ENCODE data around the gene MKNK1.
"Not testable (repeated sequence)": the region's sequence is repeated elsewhere in the genome, so short reads cannot be mapped to it uniquely, and the experiment has no call there.

MKNK1 gene

DNA sequence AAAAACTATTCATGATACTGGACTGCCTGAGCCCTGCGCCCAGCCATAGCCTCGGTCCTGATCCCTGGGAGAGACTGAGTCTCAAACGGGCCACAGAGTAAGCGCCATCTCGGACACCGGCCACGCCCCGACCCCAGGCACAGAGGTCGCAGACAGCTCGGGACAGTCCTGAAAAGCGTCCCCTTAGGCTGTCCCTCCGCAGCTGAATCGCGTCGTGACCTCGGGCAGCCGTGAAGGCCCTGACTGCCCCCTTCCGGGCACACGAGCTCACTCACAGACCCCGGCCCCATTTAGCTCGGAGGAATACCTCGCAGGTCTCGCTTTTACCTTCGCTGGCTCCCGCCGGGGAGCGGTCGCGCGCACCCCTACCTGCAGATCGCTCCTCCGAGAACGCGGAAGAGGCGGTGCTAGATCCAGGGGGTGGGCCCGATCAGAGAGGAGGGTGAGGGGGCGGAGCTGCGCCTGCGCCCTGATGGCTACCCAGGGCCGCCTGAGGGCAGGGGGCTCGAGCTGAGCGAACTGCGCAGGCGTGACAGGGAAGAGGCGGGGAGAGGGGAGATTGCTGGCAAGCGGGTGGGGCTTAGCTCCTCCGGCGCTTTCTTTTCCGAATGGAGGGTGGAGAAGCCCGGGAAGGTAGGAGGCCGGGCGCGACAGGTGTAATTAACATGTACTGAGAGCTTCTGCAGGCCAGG, at the start of gene MKNK1:
Gene MKNK1, minus strand, starts transcription at position 411 of the 692 bp plus-strand sequence. CDS start 20,941 bp downstream, outside the sequence.
- Histone ChIP-seq H3K36me3 (ENCODE audit: control insufficient read depth in 1 of 2, insufficient read depth in 2 of 2, low read length in 2 of 2) (peaks cover 4 to 10% of the 10 kb centered on the region in 2 donors), H3K4me3 (ENCODE audit: low read depth in 1 of 2, low read length in 2 of 2) (peak within 1 kb of the TSS; percentile 98), H3K27ac (ENCODE audit: low read depth, low read length) (peak within 1 kb of the TSS; percentile 55), H3K4me1 (ENCODE audit: control insufficient read depth in 1 of 2, insufficient read depth in 2 of 2, low read length in 2 of 2) (peaks cover 27% of the 10 kb centered on the region in 2 donors), H3K9me3 (ENCODE audit: control insufficient read depth in 1 of 2, low read length in 2 of 2) (no peaks in the 10 kb centered on the region), H3K27me3 (ENCODE audit: control insufficient read depth in 1 of 2, insufficient read depth in 2 of 2, low read length in 2 of 2) (no peaks in the 10 kb centered on the region), H3K9ac (ENCODE audit: low read depth in 1 of 2, low read length in 2 of 2) (peak within 1 kb of the TSS; percentile 88 to 98)

- no peak overlapping the region for H3K9ac ChIP-seq (ENCODE audit: low read depth in 1 of 2, low read length in 2 of 2)
- H3K9me3 ChIP-seq (ENCODE audit: control insufficient read depth in 1 of 2, low read length in 2 of 2), result peaks cover 4 to 5% of the 10 kb centered on the region in 2 donors
- H3K4me1 ChIP-seq (ENCODE audit: control insufficient read depth in 1 of 2, insufficient read depth in 2 of 2, low read length in 2 of 2), result peaks cover 8 to 9% of the 10 kb centered on the region in 2 donors
- H3K36me3 ChIP-seq (ENCODE audit: control insufficient read depth in 1 of 2, insufficient read depth in 2 of 2, low read length in 2 of 2), result peaks cover 17 to 55% of the 10 kb centered on the region in 2 donors
- no peaks in the 10 kb centered on the region for H3K27me3 ChIP-seq (ENCODE audit: control insufficient read depth in 1 of 2, insufficient read depth in 2 of 2, low read length in 2 of 2)
- H3K27ac ChIP-seq (ENCODE audit: low read depth, low read length), result no peak overlapping the region
- peak overlapping the region in 1 of 2 donors; percentile 13 for H3K4me3 ChIP-seq (ENCODE audit: low read depth in 1 of 2, low read length in 2 of 2)
Observed at GRCh38 chr1:46653405-46653958, 49.4 kb upstream of the MKNK1 start.

GRCh38 chr1:46652321-46653100, 48.4 kb upstream of the MKNK1 start:
- no peak overlapping the region for H3K9ac ChIP-seq (ENCODE audit: low read depth in 1 of 2, low read length in 2 of 2)

GRCh38 chr1:46651152-46651551, 47.1 kb upstream of the MKNK1 start:
- H3K4me3 ChIP-seq (ENCODE audit: low read depth in 1 of 2, low read length in 2 of 2); H3K9ac ChIP-seq (ENCODE audit: low read depth in 1 of 2, low read length in 2 of 2); H3K9me3 ChIP-seq (ENCODE audit: control insufficient read depth in 1 of 2, low read length in 2 of 2); H3K27me3 ChIP-seq (ENCODE audit: control insufficient read depth in 1 of 2, insufficient read depth in 2 of 2, low read length in 2 of 2); H3K4me1 ChIP-seq (ENCODE audit: control insufficient read depth in 1 of 2, insufficient read depth in 2 of 2, low read length in 2 of 2); H3K27ac ChIP-seq (ENCODE audit: low read depth, low read length): not testable (repeated sequence)
- peaks cover 20 to 47% of the 10 kb centered on the region in 2 donors for H3K36me3 ChIP-seq (ENCODE audit: control insufficient read depth in 1 of 2, insufficient read depth in 2 of 2, low read length in 2 of 2)

More at GRCh38 chr1:46652321-46653100, 48.4 kb upstream of the MKNK1 start:
- peaks cover 18 to 46% of the 10 kb centered on the region in 2 donors for H3K36me3 ChIP-seq (ENCODE audit: control insufficient read depth in 1 of 2, insufficient read depth in 2 of 2, low read length in 2 of 2)
- H3K4me1 ChIP-seq (ENCODE audit: control insufficient read depth in 1 of 2, insufficient read depth in 2 of 2, low read length in 2 of 2), result peaks cover 8 to 9% of the 10 kb centered on the region in 2 donors
- no peaks in the 10 kb centered on the region for H3K27me3 ChIP-seq (ENCODE audit: control insufficient read depth in 1 of 2, insufficient read depth in 2 of 2, low read length in 2 of 2)
- peaks cover 4 to 5% of the 10 kb centered on the region in 2 donors for H3K9me3 ChIP-seq (ENCODE audit: control insufficient read depth in 1 of 2, low read length in 2 of 2)
- H3K27ac ChIP-seq (ENCODE audit: low read depth, low read length), result no peak overlapping the region
- no peak overlapping the region for H3K4me3 ChIP-seq (ENCODE audit: low read depth in 1 of 2, low read length in 2 of 2)

DNA sequence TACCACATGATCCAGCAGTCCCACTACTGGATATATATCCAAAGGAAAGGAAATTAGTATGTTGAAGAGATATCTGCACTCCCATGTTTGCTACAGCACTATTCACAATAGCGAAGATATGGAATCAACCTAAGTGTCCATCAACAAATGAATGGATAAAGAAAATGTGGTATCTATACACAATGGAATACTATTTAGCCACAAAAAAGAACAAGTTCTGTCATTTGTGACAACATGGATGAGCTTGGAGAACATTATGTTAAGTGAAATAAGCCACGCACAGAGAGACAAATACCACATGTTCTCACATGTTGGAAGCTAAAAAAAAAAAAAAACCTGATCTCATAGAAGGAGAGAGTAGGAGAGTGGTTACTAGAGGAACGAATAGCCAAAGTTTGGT, 46.4 kb upstream of the MKNK1 start:
- Histone ChIP-seq H3K9ac (ENCODE audit: low read depth in 1 of 2, low read length in 2 of 2) (no peak overlapping the region), H3K36me3 (ENCODE audit: control insufficient read depth in 1 of 2, insufficient read depth in 2 of 2, low read length in 2 of 2) (peaks cover 16 to 42% of the 10 kb centered on the region in 2 donors), H3K9me3 (ENCODE audit: control insufficient read depth in 1 of 2, low read length in 2 of 2) (peaks cover 4 to 5% of the 10 kb centered on the region in 2 donors), H3K27ac (ENCODE audit: low read depth, low read length) (no peak overlapping the region), H3K4me1 (ENCODE audit: control insufficient read depth in 1 of 2, insufficient read depth in 2 of 2, low read length in 2 of 2) (peaks cover 8 to 9% of the 10 kb centered on the region in 2 donors), H3K27me3 (ENCODE audit: control insufficient read depth in 1 of 2, insufficient read depth in 2 of 2, low read length in 2 of 2) (no peaks in the 10 kb centered on the region), H3K4me3 (ENCODE audit: low read depth in 1 of 2, low read length in 2 of 2) (no peak overlapping the region)

DNA sequence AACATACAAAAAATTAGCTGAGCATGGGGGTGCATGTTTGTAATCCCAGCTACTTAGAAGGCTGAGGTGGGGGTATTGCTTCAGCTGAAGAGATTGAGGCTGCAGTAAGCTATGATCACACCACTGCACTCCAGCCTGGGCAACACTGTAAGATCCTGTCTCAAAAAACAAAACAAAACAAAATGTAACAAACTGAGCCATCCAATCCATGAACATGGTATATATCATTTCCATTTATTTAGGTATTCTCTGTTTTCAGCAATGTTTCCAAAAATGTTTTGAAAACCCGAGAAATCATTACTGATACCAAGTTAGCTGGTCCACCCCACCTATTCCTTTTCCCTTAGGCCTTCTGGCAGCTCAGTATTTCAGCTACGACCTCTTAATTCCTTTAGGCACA, 45.7 kb upstream of the MKNK1 start:
- H3K4me1 ChIP-seq (ENCODE audit: control insufficient read depth in 1 of 2, insufficient read depth in 2 of 2, low read length in 2 of 2), result peaks cover 8 to 9% of the 10 kb centered on the region in 2 donors
- no peaks in the 10 kb centered on the region for H3K27me3 ChIP-seq (ENCODE audit: control insufficient read depth in 1 of 2, insufficient read depth in 2 of 2, low read length in 2 of 2)
- H3K9me3 ChIP-seq (ENCODE audit: control insufficient read depth in 1 of 2, low read length in 2 of 2), result peaks cover 4 to 5% of the 10 kb centered on the region in 2 donors
- peaks cover 16 to 39% of the 10 kb centered on the region in 2 donors for H3K36me3 ChIP-seq (ENCODE audit: control insufficient read depth in 1 of 2, insufficient read depth in 2 of 2, low read length in 2 of 2)
- H3K4me3 ChIP-seq (ENCODE audit: low read depth in 1 of 2, low read length in 2 of 2), result no peak overlapping the region
- H3K27ac ChIP-seq (ENCODE audit: low read depth, low read length), result no peak overlapping the region
- no peak overlapping the region for H3K9ac ChIP-seq (ENCODE audit: low read depth in 1 of 2, low read length in 2 of 2)

- no peaks in the 10 kb centered on the region for H3K27me3 ChIP-seq (ENCODE audit: control insufficient read depth in 1 of 2, insufficient read depth in 2 of 2, low read length in 2 of 2)
- H3K36me3 ChIP-seq (ENCODE audit: control insufficient read depth in 1 of 2, insufficient read depth in 2 of 2, low read length in 2 of 2), result peaks cover 16 to 39% of the 10 kb centered on the region in 2 donors
- H3K27ac ChIP-seq (ENCODE audit: low read depth, low read length), result no peak overlapping the region
- H3K4me1 ChIP-seq (ENCODE audit: control insufficient read depth in 1 of 2, insufficient read depth in 2 of 2, low read length in 2 of 2), result no peaks in the 10 kb centered on the region
- peaks cover 4 to 5% of the 10 kb centered on the region in 2 donors for H3K9me3 ChIP-seq (ENCODE audit: control insufficient read depth in 1 of 2, low read length in 2 of 2)
- no peak overlapping the region for H3K4me3 ChIP-seq (ENCODE audit: low read depth in 1 of 2, low read length in 2 of 2)
- H3K9ac ChIP-seq (ENCODE audit: low read depth in 1 of 2, low read length in 2 of 2), result no peak overlapping the region
Observed at GRCh38 chr1:46647611-46648010, 43.5 kb upstream of the MKNK1 start.

DNA sequence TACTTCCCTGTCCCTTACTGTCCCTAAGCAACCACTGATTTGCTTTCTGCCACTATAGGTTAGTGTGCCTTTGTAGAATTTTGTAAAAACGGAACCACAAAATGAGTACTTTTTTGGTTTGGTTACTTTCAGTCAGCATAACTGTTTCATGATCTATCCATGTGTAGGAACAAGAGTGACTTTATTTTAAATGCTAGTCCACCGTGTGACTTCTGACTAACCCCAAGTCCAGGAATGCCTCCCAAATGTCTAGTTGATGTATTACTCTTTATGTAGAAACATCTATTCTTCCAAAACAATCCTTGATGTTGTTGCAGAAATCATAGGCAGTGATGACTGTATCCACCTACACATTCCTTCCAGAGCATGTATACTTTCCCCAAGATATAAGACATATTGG, 42.8 kb upstream of the MKNK1 start:
- no peak overlapping the region for H3K9ac ChIP-seq (ENCODE audit: low read depth in 1 of 2, low read length in 2 of 2)
- no peak overlapping the region for H3K27ac ChIP-seq (ENCODE audit: low read depth, low read length)
- peaks cover 16 to 40% of the 10 kb centered on the region in 2 donors for H3K36me3 ChIP-seq (ENCODE audit: control insufficient read depth in 1 of 2, insufficient read depth in 2 of 2, low read length in 2 of 2)
- no peak overlapping the region for H3K4me3 ChIP-seq (ENCODE audit: low read depth in 1 of 2, low read length in 2 of 2)
- H3K9me3 ChIP-seq (ENCODE audit: control insufficient read depth in 1 of 2, low read length in 2 of 2), result peaks cover 4 to 5% of the 10 kb centered on the region in 2 donors
- H3K4me1 ChIP-seq (ENCODE audit: control insufficient read depth in 1 of 2, insufficient read depth in 2 of 2, low read length in 2 of 2), result no peaks in the 10 kb centered on the region
- H3K27me3 ChIP-seq (ENCODE audit: control insufficient read depth in 1 of 2, insufficient read depth in 2 of 2, low read length in 2 of 2), result no peaks in the 10 kb centered on the region

- H3K27ac ChIP-seq (ENCODE audit: low read depth, low read length), result no peak overlapping the region
- no peak overlapping the region for H3K9ac ChIP-seq (ENCODE audit: low read depth in 1 of 2, low read length in 2 of 2)
- no peaks in the 10 kb centered on the region for H3K27me3 ChIP-seq (ENCODE audit: control insufficient read depth in 1 of 2, insufficient read depth in 2 of 2, low read length in 2 of 2)
- peaks cover 4 to 5% of the 10 kb centered on the region in 2 donors for H3K9me3 ChIP-seq (ENCODE audit: control insufficient read depth in 1 of 2, low read length in 2 of 2)
- H3K4me3 ChIP-seq (ENCODE audit: low read depth in 1 of 2, low read length in 2 of 2), result no peak overlapping the region
- peaks cover 16 to 40% of the 10 kb centered on the region in 2 donors for H3K36me3 ChIP-seq (ENCODE audit: control insufficient read depth in 1 of 2, insufficient read depth in 2 of 2, low read length in 2 of 2)
- H3K4me1 ChIP-seq (ENCODE audit: control insufficient read depth in 1 of 2, insufficient read depth in 2 of 2, low read length in 2 of 2), result no peaks in the 10 kb centered on the region
Observed at GRCh38 chr1:46646331-46646730, 42.3 kb upstream of the MKNK1 start.

GRCh38 chr1:46645815-46646214, 41.7 kb upstream of the MKNK1 start:
- H3K9me3 ChIP-seq (ENCODE audit: control insufficient read depth in 1 of 2, low read length in 2 of 2), result peaks cover 4 to 5% of the 10 kb centered on the region in 2 donors

More at GRCh38 chr1:46645815-46646214, 41.7 kb upstream of the MKNK1 start:
- H3K36me3 ChIP-seq (ENCODE audit: control insufficient read depth in 1 of 2, insufficient read depth in 2 of 2, low read length in 2 of 2), result peaks cover 16 to 40% of the 10 kb centered on the region in 2 donors
- no peaks in the 10 kb centered on the region for H3K4me1 ChIP-seq (ENCODE audit: control insufficient read depth in 1 of 2, insufficient read depth in 2 of 2, low read length in 2 of 2)
- H3K27me3 ChIP-seq (ENCODE audit: control insufficient read depth in 1 of 2, insufficient read depth in 2 of 2, low read length in 2 of 2), result no peaks in the 10 kb centered on the region
- H3K27ac ChIP-seq (ENCODE audit: low read depth, low read length), result no peak overlapping the region
- H3K9ac ChIP-seq (ENCODE audit: low read depth in 1 of 2, low read length in 2 of 2), result no peak overlapping the region
- H3K4me3 ChIP-seq (ENCODE audit: low read depth in 1 of 2, low read length in 2 of 2), result no peak overlapping the region
